ENCODE measurements around the gene KLK11. TPM values are rescaled to one million over a fixed set of nuclear protein-coding genes. Genes with fewer than 3 reads are reported as not detected.

Gene KLK11
- not detected in 2 replicates for total RNA-seq

GRCh38 chr19:51026554-51026831, at the start of gene KLK11:
Gene KLK11 (minus strand): TSS chr19:51026616. CDS start chr19:51025631, 985 bp downstream.

GRCh38 chr19:51064534-51065220, 38.3 kb upstream of the KLK11 start, which contains the start of gene KLK13:
Gene KLK13 (minus strand): TSS chr19:51065092. CDS start chr19:51065067, 25 bp downstream.

GRCh38 chr19:51034704-51035103, 8.3 kb upstream of the KLK11 start, which contains the start of gene KLK12:
Gene KLK12 (minus strand): TSS chr19:51035002. CDS start chr19:51034621, 381 bp downstream.

GRCh38 chr19:51019544-51019925, 6.9 kb downstream of the KLK11 start, which contains the start of gene KLK10:
Gene KLK10 (minus strand): TSS chr19:51019709. CDS start chr19:51019130, 579 bp downstream.

GRCh38 chr19:51001515-51001914, 24.9 kb downstream of the KLK11 start, which contains the start of gene KLK8:
Gene KLK8 (minus strand): TSS chr19:51001604. CDS start chr19:51001167, 437 bp downstream.

GRCh38 chr19:50983625-50984292, 42.7 kb downstream of the KLK11 start, which contains the start of gene KLK7:
Gene KLK7 (minus strand): TSS chr19:50983917. CDS start chr19:50982399, 1,518 bp downstream.

Other genes starting within 250 kb of the KLK11 start
- not detected in 2 replicates for gene ACP4, start 236.2 kb downstream of the KLK11 start, total RNA-seq
- gene KLK1, start 202.8 kb downstream of the KLK11 start, total RNA-seq: not detected in 2 replicates
- gene KLK15, start 193.0 kb downstream of the KLK11 start, total RNA-seq: not detected in 2 replicates
- not detected in 2 replicates for gene KLK3, start 171.7 kb downstream of the KLK11 start, total RNA-seq
- not detected in 2 replicates for gene KLK2, start 153.2 kb downstream of the KLK11 start, total RNA-seq
- gene KLK4, start 115.2 kb downstream of the KLK11 start, total RNA-seq: not detected in 2 replicates
- not detected in 2 replicates for gene KLK5, start 73.6 kb downstream of the KLK11 start, total RNA-seq
- gene KLK6, start 57.0 kb downstream of the KLK11 start, total RNA-seq: 0.32 TPM in 1 of 2 replicates, not detected in the other
- gene KLK7, start 42.7 kb downstream of the KLK11 start, total RNA-seq: not detected in 2 replicates
- not detected in 2 replicates for gene KLK8, start 25.0 kb downstream of the KLK11 start, total RNA-seq
- not detected in 2 replicates for gene KLK10, start 6.9 kb downstream of the KLK11 start, total RNA-seq
- not detected in 2 replicates for gene KLK12, start 8.4 kb upstream of the KLK11 start, total RNA-seq
- not detected in 2 replicates for gene KLK13, start 38.5 kb upstream of the KLK11 start, total RNA-seq
- under 0.01 TPM in 1 of 2 replicates, not detected in the other for gene KLK14, start 56.3 kb upstream of the KLK11 start, total RNA-seq
- 9.7 and 10.8 TPM in 2 replicates for gene CTU1, start 81.8 kb upstream of the KLK11 start, total RNA-seq
- not detected in 2 replicates for gene SIGLEC9, start 98.3 kb upstream of the KLK11 start, total RNA-seq
- not detected in 2 replicates for gene SIGLEC7, start 115.7 kb upstream of the KLK11 start, total RNA-seq
- not detected in 2 replicates for gene CD33, start 198.5 kb upstream of the KLK11 start, total RNA-seq
- gene SIGLECL1, start 224.5 kb upstream of the KLK11 start, total RNA-seq: not detected in 2 replicates

All from epithelial cell of umbilical artery (primary cell).